ENCODE measurements around the gene UBL3.

GRCh38 chr13:29850213-29850898, at the start of gene UBL3:
- TF ChIP-seq POLR2A (IDR thresholded peaks at IDR 0.05; ENCODE audit: extremely low read depth, insufficient read length) (peak; percentile 71), CTCF (IDR thresholded peaks at IDR 0.05; ENCODE audit: low read depth, low read length) (no peak), MYC (IDR thresholded peaks at IDR 0.05; ENCODE audit: low read depth, low read length) (peak; percentile 41)
